Measurements from ENCODE around the gene TMED1.

Gene TMED1

DNA sequence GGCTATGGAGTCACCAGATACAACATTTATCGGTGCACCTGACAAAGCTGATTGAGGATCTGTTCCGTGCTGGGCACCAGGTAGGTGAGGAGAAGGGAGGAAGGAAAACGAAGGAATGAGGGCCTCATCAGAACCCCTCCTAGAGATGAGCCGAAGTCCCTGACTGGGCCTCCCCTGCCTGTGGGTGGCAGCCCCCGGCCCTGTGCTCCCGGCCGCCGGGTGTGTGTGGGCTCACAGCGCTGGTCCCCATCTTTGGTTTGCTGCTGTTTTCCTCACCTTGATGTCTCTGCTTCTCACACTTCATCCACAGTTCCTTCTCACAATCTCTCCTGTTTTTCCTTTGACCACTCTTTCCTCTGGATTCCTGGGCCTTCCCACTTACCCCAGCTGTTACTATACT, 32.8 kb downstream of the TMED1 start:
- peaks cover 35% of the 10 kb centered on the region for H3K36me3 ChIP-seq (ENCODE audit: control insufficient read depth, low read length)
- H3K27me3 ChIP-seq (ENCODE audit: control insufficient read depth, low read length), result no peaks in the 10 kb centered on the region
- no peaks in the 10 kb centered on the region for H4K20me1 ChIP-seq (ENCODE audit: control insufficient read depth, insufficient read depth, low read depth, low read length)
- H3K27ac ChIP-seq (ENCODE audit: low read depth, low read length), result no peak overlapping the region
- no peak overlapping the region for H3K4me3 ChIP-seq (ENCODE audit: low read length)
- H3F3A ChIP-seq (ENCODE audit: control insufficient read depth, insufficient read depth), result no peaks in the 10 kb centered on the region
- no peaks in the 10 kb centered on the region for H3K9me3 ChIP-seq (ENCODE audit: control insufficient read depth, insufficient read depth, low read length)
- H3K4me2 ChIP-seq (ENCODE audit: low read length), result no peak overlapping the region
- TF ChIP-seq EZH2phosphoT487 (IDR thresholded peaks at IDR 0.05; ENCODE audit: borderline replicate concordance, low read length), result no peak
- TF ChIP-seq, protein P1, sequence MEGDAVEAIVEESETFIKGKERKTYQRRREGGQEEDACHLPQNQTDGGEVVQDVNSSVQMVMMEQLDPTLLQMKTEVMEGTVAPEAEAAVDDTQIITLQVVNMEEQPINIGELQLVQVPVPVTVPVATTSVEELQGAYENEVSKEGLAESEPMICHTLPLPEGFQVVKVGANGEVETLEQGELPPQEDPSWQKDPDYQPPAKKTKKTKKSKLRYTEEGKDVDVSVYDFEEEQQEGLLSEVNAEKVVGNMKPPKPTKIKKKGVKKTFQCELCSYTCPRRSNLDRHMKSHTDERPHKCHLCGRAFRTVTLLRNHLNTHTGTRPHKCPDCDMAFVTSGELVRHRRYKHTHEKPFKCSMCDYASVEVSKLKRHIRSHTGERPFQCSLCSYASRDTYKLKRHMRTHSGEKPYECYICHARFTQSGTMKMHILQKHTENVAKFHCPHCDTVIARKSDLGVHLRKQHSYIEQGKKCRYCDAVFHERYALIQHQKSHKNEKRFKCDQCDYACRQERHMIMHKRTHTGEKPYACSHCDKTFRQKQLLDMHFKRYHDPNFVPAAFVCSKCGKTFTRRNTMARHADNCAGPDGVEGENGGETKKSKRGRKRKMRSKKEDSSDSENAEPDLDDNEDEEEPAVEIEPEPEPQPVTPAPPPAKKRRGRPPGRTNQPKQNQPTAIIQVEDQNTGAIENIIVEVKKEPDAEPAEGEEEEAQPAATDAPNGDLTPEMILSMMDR (IDR thresholded peaks at IDR 0.05; ENCODE audit: low read depth, low read length, poor library complexity, severe bottlenecking), result no peak
- no peaks in the 10 kb centered on the region for H3K79me2 ChIP-seq (ENCODE audit: control insufficient read depth, low read length)
- no peaks in the 10 kb centered on the region for H3K4me1 ChIP-seq (ENCODE audit: control insufficient read depth, low read length)
- no peaks in the 10 kb centered on the region for H3K9me2 ChIP-seq (replicated peaks; ENCODE audit: control insufficient read depth, low read length)

DNA sequence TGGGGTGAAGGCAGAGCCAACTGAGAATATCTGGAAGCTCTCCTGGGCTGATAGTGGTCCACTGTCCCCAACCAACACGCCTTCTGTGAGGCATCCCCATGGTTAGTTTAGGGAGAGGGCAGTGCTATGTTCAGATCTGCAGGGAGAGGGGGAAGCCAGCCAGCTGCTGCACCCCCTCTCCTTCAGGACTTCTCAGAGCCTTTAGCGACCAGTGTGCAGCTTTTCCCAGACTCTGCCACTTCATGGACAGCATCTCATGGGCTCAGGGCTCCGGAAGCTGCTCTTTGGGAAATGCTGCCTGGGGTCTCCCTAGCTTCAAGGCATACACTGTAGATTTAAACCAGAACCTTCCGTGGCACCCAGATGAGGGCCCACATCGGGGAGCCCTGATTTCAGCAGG, 33.5 kb downstream of the TMED1 start:
- Histone ChIP-seq H3K4me1 (ENCODE audit: control insufficient read depth, low read length) (no peaks in the 10 kb centered on the region), H3K36me3 (ENCODE audit: control insufficient read depth, low read length) (peaks cover 41% of the 10 kb centered on the region), H3K9me2 (replicated peaks; ENCODE audit: control insufficient read depth, low read length) (no peaks in the 10 kb centered on the region), H3K79me2 (ENCODE audit: control insufficient read depth, low read length) (no peaks in the 10 kb centered on the region), H3K27me3 (ENCODE audit: control insufficient read depth, low read length) (no peaks in the 10 kb centered on the region), H3K9me3 (ENCODE audit: control insufficient read depth, insufficient read depth, low read length) (no peaks in the 10 kb centered on the region), H4K20me1 (ENCODE audit: control insufficient read depth, insufficient read depth, low read depth, low read length) (no peaks in the 10 kb centered on the region), H3F3A (ENCODE audit: control insufficient read depth, insufficient read depth) (no peaks in the 10 kb centered on the region), H3K4me3 (ENCODE audit: low read length) (no peak overlapping the region), H3K4me2 (ENCODE audit: low read length) (no peak overlapping the region), H3K27ac (ENCODE audit: low read depth, low read length) (no peak overlapping the region)
- TF ChIP-seq, protein P1 (IDR thresholded peaks at IDR 0.05; ENCODE audit: low read depth, low read length, poor library complexity, severe bottlenecking), result no peak
- TF ChIP-seq EZH2phosphoT487 (IDR thresholded peaks at IDR 0.05; ENCODE audit: borderline replicate concordance, low read length), result no peak

DNA sequence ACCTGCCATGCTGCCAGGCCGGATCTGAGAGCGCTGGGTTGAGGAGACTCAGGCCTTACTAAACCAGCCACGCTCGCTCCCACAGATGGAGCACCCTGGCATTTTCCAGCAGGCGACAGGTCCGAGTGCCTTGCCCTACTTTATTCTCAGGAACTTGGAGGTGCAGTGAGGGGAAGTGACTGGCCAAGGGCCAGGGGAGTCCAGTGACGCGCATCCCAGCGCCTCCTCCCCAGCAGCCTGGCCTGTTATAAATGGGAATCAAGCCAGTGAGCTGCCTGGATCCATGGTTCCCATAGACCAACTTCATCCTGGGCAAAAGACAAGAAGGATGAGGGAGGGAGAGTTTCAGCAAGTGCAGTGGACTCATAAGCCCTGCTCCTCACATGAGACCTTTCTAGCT, 35.5 kb downstream of the TMED1 start:
- H3K4me2 ChIP-seq (ENCODE audit: low read length), result no peak overlapping the region
- no peaks in the 10 kb centered on the region for H3K4me1 ChIP-seq (ENCODE audit: control insufficient read depth, low read length)
- no peak overlapping the region for H3K4me3 ChIP-seq (ENCODE audit: low read length)
- no peaks in the 10 kb centered on the region for H3K79me2 ChIP-seq (ENCODE audit: control insufficient read depth, low read length)
- no peaks in the 10 kb centered on the region for H3F3A ChIP-seq (ENCODE audit: control insufficient read depth, insufficient read depth)
- no peaks in the 10 kb centered on the region for H4K20me1 ChIP-seq (ENCODE audit: control insufficient read depth, insufficient read depth, low read depth, low read length)
- H3K9me3 ChIP-seq (ENCODE audit: control insufficient read depth, insufficient read depth, low read length), result no peaks in the 10 kb centered on the region
- TF ChIP-seq, protein P1 (IDR thresholded peaks at IDR 0.05; ENCODE audit: low read depth, low read length, poor library complexity, severe bottlenecking), result no peak
- TF ChIP-seq EZH2phosphoT487 (IDR thresholded peaks at IDR 0.05; ENCODE audit: borderline replicate concordance, low read length), result no peak
- H3K27ac ChIP-seq (ENCODE audit: low read depth, low read length), result no peak overlapping the region
- H3K9me2 ChIP-seq (replicated peaks; ENCODE audit: control insufficient read depth, low read length), result no peaks in the 10 kb centered on the region
- no peaks in the 10 kb centered on the region for H3K27me3 ChIP-seq (ENCODE audit: control insufficient read depth, low read length)
- peaks cover 58% of the 10 kb centered on the region for H3K36me3 ChIP-seq (ENCODE audit: control insufficient read depth, low read length)
